OCI-LY7 (cell line): ENCODE measurements around the gene TEX36.

Source experiments
- EZH2phosphoT487 ChIP-seq: fragments of 200-600 bp; sonication (generic); IDR thresholded peaks from 2 replicates; pipeline ENCODE4 v1.6.1; 2018; ENCODE audit warnings: low read depth, borderline replicate concordance, mild to moderate bottlenecking, mixed run types, antibody characterized with exemption, low read length, moderate library complexity, mixed read lengths
- TF ChIP-seq, protein P1 (sequence below): fragments of 200-600 bp; sonication (generic); conservative IDR thresholded peaks from 2 replicates; pipeline ENCODE4 v1.5.1; 2014; ENCODE audit warnings: mild to moderate bottlenecking, antibody characterized with exemption, low read length, moderate library complexity, mixed read lengths

GRCh38 chr10:125692196-125692595, 9.2 kb upstream of the TEX36 start:
- TF ChIP-seq, protein P1, sequence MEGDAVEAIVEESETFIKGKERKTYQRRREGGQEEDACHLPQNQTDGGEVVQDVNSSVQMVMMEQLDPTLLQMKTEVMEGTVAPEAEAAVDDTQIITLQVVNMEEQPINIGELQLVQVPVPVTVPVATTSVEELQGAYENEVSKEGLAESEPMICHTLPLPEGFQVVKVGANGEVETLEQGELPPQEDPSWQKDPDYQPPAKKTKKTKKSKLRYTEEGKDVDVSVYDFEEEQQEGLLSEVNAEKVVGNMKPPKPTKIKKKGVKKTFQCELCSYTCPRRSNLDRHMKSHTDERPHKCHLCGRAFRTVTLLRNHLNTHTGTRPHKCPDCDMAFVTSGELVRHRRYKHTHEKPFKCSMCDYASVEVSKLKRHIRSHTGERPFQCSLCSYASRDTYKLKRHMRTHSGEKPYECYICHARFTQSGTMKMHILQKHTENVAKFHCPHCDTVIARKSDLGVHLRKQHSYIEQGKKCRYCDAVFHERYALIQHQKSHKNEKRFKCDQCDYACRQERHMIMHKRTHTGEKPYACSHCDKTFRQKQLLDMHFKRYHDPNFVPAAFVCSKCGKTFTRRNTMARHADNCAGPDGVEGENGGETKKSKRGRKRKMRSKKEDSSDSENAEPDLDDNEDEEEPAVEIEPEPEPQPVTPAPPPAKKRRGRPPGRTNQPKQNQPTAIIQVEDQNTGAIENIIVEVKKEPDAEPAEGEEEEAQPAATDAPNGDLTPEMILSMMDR, result no peak
- TF ChIP-seq EZH2phosphoT487, result no peak
